UCSD-AML1 (cell line): ENCODE data around the gene ZNF827.

ENCODE experiments used
- DNase-seq: peaks from one replicate; lab custom pipeline; 2025; ENCODE audit not compliant: unreplicated experiment; lab: John Stamatoyannopoulos, UW

The ZNF827 gene

DNA sequence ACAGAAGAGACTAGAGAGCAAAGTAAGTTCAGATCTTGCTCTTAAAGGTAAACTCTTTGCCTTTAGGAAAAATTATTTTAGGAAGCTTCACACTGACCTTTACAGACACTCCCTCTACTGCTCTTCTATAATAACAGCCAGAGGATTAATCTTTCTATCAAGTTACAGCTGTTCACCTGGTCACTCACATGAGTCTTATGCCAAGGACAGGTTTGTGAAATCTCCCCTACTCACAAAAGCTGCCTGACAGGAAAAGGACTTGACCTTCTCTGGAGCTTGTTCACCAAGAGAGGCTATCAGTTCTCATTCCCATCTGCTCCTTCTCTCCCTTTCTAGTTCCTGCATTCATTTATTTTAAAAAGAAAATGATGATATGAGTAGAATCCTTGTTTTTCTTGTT is 141.3 kb downstream of the ZNF827 start:
- DNase-seq, result no peak

- DNase-seq, result no peak
Measured at GRCh38 chr4:145796346-145796745, 142.3 kb downstream of the ZNF827 start.

DNA sequence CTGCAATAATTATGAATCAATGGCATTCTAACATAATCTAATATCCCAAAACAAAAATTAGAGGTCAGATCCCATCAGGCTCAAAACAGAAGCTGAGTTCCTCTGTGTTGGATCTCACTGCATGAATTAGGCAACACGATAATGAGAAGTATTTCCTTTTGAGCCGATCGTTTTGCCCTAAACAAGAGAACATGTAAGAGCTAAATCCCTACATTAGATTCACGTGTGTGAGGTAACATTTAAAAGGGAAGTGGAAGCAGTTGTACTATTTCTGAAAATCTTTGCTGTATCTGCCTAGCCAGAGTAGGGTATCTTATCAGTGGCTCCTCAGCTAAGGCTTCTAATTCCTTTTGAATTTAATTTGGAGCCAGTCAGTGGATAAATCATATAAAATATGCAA is 143.1 kb downstream of the ZNF827 start:
- DNase-seq, result no peak

DNA sequence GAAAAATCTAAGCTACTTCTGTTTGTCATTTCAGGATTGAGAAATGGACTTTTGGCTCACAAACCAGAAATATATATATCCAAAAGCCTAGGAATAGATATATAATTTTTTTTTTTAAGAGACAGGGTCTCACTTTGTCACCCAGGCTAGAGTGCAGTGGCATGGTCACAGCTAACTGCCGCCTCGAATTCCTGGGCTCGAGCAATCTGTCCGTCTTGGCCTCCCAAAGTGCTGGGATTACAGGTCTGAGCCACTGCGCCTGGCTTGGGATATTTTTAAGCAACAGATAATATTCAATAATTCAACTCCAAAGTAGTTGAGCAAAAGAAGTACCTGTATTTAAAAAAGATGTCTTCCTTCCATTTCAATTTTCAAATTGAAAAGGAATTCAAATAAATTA is 146.2 kb downstream of the ZNF827 start:
- DNase-seq, result no peak

DNA sequence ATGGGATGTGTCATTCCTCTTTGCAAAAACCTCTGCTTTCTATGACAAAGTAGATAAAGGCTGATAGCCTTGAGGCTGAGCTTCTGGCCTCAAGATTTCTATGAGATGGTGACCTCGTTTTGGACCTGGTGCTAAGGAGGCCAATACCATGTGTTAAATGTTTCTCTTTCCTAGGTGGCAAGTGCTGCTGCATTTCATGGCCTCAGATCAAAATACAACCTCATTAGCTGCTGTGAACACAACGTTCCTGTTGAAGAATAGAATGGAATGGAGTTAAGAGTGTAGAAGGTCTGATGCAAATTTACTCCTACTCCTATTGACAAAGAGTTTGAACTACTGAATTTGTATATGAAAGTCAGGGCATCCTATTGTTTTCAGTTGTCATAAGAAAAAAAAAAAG is 146.6 kb downstream of the ZNF827 start:
- no peak for DNase-seq

DNA sequence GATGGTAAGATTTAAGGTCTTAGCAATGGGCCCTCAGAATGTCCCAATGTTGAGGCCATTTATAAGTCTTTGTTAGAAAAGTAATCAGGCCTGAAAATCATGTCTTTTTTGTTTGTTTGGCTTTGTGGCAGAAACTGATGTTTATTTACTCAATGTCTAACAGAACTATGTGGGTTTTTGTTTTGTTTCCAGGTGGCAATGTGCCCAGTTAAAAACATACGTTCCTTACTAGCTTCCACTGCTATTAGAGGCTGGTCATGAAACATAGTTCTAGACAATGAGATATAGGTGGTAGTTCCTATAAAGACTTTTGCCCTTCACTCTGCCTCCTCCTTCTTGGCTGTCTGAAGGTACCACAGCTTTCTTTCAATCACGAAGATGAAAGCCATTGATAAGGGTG is 149.9 kb downstream of the ZNF827 start:
- no peak for DNase-seq

DNA sequence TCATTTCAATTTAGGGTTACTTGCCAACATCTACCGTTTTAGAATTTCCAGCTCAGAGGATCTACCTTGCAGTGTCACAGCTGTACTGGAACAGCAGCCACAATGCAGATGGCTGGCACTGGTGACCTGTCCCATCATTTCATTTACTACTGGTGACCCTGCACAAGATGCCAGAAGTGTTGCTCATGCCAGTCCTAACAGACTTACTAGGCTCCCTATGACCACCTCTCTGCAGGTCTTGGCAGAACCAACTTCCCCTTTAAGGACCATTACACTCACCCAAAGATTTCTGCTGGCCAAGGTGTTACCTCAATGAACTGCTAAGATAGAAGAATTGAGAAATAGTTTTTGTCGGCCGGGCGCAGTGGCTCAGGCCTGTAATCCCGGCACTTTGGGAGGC is 151.8 kb downstream of the ZNF827 start:
- no peak for DNase-seq

DNA sequence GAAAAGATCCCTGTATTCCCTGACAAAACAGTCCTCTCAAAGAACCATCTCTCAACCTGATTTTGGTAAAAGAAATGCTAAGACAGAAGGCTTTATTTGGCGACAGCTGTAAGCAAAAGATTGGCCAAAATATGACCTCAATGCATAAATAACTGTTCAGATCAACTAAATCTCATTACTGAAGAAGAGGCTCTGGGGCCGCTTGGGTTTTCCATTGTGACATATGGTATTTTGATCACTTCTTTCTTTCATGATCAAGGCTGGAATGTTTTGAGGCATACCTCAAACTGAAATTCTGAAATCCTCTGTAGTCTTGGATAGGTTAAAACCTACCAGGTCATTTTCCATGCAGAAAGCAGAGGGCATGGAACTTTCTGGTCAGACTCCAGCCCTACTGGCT is 152.4 kb downstream of the ZNF827 start:
- no peak for DNase-seq

DNA sequence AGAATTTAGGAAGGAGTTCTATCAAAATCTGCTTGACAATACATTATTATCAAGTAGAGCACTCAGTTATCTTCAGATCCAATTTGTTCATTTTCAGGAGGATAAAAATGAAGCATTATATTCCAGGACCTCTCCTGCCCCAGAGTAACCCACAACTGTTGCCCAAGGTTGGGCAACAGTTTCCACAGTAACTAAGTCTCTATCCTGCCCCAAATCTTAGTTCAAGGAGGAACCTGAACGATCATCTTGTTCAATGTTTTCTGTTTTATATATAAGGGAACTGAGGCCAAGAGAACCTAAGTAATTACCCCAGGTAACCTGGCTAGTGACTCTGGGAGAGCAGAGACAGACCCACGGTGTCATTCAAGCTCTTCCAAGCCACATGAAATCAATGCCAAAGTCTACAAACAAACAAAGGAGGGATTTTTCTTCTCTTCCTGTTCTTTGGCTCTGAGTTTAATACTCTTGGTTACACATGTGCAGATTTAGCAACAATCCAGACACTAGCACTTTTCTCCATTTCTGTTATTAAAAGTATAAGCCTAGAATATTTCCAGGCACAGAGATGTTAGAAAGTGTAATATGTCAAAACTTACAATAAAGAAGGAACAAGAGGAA is 153.1 kb downstream of the ZNF827 start:
- DNase-seq, result no peak

DNA sequence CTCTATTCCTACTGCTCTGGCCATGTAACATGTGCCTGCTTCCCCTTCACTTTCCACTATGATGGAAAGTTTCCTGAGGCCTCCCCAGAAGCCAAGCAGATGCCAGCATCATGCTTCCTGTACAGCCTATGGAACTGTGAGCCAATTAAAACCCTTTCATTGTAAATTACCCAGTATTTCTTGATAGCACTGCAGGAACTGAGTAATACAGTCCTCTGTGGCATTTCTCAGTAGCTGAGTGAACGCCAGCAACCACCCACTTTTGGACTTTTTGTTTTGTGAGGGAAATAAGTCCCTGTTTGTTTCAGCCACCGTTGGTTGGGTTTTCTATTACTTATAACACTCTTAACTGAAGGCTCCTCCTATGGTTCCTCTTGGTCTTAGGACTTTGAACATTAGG is 154.6 kb downstream of the ZNF827 start:
- DNase-seq, result no peak

DNA sequence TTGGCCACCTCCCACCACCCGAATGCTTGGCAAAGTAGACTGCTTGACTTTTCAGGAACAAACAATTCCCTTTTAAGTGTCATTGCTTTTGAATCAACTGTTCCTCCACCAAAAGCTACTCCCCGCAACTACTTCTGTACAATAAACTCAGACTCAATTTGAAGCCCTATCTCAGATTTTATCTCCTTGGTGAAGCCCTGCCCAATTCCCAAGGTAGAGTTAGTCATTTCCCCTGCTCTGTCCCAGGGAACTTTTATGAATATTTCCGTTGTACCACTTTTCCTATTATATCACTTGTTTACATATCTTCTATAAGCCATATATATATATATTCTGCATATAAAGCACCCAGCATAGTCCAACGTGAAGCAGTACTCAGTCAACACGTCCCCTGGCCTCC is 155.9 kb downstream of the ZNF827 start:
- no peak for DNase-seq

- no peak for DNase-seq
Measured at GRCh38 chr4:145781351-145781750, 157.3 kb downstream of the ZNF827 start.

DNA sequence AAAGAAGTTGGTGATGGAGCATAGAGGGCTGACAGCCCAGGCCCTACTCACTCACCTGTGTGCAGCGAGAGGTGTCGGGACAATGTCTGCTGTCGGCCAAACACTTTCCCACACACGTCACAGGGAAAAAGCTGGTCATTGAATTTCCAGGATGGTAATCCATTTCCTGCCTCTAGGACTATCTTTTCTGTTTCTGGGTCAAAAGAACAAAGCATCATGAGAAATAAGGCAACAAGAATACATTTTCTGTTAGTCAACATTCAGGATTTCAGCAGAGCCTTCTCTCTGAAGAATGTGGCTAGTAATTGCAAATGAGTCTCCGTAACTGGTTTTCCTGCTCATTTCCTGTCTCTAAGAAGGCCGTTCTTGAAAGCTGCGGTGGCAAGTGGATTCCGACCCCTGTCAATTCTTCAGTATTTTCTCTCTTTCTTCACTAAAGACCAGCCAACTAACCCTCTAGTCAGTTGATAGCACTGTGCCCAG is 159.3 kb downstream of the ZNF827 start:
- no peak for DNase-seq

- DNase-seq, result no peak
Measured at GRCh38 chr4:145776208-145776607, 162.4 kb downstream of the ZNF827 start.

- no peak for DNase-seq
Measured at GRCh38 chr4:145775406-145775805, 163.2 kb downstream of the ZNF827 start.

DNA sequence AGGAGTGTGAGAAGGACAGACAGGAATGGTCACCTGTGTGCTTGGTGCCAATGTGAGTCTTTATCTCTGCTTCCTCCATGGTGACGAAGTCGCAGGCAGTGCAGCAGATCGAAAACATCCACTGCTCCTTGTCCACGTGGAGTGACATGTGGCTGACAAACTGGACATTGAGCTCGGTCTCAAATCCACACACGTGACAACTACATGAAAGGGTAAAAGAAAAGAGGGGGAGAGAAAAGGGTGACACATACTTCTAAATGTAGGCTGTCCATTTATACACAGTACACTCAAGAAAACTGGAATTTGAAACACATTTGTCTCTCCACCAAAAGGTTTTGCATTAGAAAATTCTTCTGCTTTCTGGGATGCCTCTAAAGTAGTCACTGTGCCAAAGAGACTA is 164.2 kb downstream of the ZNF827 start:
- DNase-seq, result no peak

DNA sequence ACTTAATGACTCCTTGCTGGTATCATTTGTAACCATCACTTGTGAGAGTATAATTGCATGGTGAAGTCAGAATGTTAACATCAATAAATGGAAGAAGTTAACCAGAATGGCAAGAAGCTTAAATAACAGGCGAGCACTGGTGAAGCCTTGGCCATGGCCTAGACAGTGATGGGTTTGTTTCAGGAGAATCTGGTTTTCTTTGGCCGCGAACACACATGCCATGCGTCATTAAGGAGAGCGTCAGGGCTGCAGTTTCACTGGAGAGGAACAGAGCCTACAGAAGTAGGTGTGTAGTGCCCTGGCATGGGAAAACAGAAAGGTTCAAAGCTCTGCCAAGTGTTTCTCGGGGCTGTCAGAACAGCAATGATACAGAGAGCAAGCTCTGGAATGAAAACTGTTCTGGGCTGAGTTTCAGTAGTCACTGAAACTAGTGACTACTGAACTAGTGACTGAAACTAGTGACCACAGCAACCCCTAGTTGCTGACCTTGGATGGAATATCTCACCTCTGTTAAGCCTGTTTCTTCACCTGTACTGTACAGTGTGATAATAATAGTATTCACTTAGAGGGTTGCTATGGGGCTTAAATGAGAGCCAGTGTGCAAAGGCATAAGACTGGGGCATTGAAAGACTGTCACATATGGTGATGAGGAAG is 164.9 kb downstream of the ZNF827 start:
- DNase-seq, result no peak

DNA sequence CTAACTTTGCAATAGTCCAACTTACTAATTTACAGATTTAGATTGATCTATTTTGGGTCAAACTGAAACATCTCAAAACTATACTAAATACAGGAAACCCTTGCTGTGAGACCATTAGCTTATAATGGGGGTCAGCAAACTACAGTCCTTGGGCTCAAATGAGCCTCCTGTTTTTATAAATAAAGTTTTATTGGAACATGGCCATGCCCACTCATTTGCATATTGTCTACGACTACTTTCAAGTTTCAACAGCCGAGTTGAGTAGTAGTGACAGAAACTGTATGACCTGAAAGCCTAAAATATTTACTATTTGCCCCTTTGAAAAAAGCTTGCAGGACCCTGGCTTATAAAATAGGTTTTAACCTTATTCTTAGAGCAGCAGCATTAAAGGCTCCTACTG is 166.3 kb downstream of the ZNF827 start:
- no peak for DNase-seq

- DNase-seq, result no peak
Measured at GRCh38 chr4:145770124-145770523, 168.5 kb downstream of the ZNF827 start.

DNA sequence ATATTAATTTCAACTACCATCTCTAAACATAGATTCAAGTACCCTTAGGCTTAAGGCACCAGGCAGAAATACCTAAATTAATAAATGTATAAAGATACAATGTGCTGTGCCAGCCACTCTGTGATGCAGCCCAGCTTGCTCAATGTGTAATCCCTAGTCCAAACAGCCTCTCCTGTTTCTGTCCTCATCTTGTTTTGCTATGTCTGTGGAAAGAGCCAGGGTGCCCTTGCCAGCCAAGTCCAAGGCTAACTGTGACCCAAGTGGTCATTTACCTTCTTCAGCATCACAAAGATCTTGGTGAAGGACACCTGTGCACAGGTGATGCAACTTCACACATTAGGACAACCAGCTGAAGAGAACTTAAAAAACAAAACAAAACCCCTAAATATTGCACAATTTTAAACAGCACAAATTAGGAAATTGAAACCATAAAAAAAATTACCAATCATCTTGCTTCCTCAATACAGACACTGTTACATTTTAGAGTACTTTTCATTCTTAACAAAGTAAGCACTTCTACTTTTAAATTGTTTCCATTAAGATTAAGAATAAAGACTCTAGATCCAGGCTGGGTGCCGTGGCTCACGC is 169.1 kb downstream of the ZNF827 start:
- DNase-seq, result no peak

- no peak for DNase-seq
Measured at GRCh38 chr4:145766273-145766672, 172.3 kb downstream of the ZNF827 start.

GRCh38 chr4:145763399-145763798 is 175.2 kb downstream of the ZNF827 start:
- DNase-seq, result no peak

DNA sequence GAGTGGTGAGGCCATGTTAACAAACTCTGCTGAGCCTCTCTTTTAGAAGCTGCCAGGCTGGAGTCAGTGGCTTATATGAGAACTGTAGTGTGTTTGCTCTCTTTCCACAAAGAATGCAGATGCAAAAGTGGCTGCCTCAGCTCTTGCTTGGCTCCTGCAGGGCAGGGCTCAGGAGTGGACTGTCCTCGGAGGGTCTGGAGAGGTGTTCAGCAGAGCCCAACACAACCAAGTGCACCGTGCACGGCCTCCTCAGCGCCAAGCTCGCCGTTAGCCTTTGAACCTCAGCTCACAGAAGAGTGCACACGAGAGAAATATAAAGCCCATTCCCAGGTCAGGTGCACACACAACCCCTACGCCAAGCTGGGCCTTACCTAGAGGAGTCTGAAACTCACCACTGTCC is 175.9 kb downstream of the ZNF827 start:
- DNase-seq, result no peak
